GM12865 (cell line): Measurements from ENCODE around the gene DOCK6.

ENCODE experiments used
- DNase-seq: peaks from one replicate; pipeline ENCODE4 v3.0.0; 2010; ENCODE audit warnings: low read depth
- H3K4me3 ChIP-seq: 2 replicates; pipeline ENCODE4 v1.5.1; 2011; ENCODE audit warnings: mild to moderate bottlenecking, low read depth, low read length, control low read depth
- CTCF ChIP-seq: IDR thresholded peaks from 2 replicates; pipeline ENCODE4 v1.5.1; 2011; ENCODE audit warnings: low read length, control low read depth, low read depth, inconsistent platforms; ENCODE audit not compliant: insufficient read depth; ENCODE audit errors: missing control alignments

Gene DOCK6

DNA sequence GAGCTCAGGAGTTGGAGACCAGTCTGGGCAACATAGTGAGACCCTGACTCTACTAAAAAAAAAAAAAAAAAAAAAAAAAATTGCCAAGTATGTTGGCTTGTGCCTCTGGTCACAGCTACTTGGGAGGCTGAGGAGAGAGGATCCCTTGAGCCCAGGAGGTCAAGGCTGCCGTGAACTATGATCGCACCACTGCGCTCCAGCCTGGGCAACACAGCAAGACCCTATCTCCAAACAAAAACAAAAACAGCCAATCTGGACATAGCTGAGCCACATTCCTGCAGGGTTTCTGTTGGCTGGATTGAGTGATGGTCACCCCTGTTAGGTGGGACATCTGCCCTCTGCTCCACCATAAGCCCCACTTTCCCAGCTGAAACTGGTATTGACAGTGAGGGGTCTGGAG lies 36.5 kb downstream of the DOCK6 start:
- H3K4me3 ChIP-seq, result no peak overlapping the region
- no peak for TF ChIP-seq CTCF
- DNase-seq, result no peak

GRCh38 chr19:11225172-11225571 lies 37.2 kb downstream of the DOCK6 start:
- TF ChIP-seq CTCF, result no peak
- no peak overlapping the region for H3K4me3 ChIP-seq
- no peak for DNase-seq

- TF ChIP-seq CTCF, result no peak
- DNase-seq, result no peak
- no peak overlapping the region for H3K4me3 ChIP-seq
These were observed 37.9 kb downstream of the DOCK6 start for GRCh38 chr19:11224429-11224828.

DNA sequence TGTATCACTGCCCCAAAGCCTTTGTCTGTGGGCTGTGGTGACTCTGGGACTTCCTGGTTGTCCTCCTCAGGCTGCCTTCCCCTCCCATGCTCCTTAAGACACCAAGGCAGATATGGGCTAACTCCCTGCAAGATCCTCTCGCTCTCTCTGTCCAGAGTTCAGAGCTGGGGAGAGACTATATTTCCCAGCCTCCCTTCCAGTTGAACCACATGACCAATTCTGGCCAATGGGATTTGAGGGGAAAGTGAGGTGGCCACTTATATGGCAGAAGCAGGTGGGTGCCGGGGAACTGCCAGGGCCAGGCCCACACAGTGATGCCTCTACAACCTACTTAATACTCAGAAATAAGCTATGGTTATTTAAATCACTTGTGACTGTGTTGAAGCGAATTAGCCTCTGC lies 39.1 kb downstream of the DOCK6 start:
- TF ChIP-seq CTCF, result no peak
- no peak for DNase-seq
- H3K4me3 ChIP-seq, result no peak overlapping the region

DNA sequence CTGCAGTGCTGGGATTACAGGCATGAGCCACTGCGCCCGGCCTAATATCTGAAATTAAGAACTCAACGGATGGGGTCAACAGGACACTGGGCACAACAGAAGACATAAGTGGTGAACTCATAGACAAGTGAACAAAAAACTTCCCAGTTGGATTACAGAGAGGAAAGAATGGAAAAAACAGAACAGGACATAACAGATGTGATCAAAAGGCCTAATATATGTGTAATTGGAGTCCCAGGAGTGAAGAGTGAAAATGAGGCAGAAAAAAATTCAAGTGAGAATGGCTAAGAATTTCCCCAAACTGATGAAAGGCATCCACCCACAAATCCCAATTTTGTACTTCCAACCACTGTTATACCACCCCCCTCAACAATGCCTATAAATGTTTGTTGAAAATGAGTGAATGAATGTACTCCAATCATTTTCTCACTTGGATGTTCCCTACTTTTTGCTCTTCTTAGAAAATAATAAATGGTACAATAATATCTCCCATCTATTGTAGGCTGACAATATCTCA lies 41.2 kb downstream of the DOCK6 start:
- TF ChIP-seq CTCF, result no peak
- no peak overlapping the region for H3K4me3 ChIP-seq
- no peak for DNase-seq

DNA sequence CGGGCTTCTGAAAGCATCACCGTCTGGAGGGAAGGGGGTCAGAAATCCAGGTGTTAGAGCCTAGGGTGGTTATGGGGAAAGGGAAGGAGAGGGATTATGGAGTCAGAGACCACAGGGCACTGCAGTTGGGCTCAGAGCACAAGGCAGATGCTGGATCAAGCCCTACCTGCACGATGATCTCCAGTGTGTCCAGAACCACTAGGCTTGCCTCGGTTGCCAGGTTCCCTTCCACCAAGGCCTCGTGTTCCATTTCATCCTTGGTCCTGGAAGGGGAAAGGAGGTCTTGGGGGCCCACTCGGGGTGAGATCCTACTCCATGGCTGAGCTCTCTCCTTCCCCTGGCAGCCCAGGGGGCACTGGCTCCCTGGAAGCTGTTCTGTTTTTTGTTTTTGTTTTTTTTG lies 47.9 kb downstream of the DOCK6 start:
- no peak overlapping the region for H3K4me3 ChIP-seq
- no peak for DNase-seq
- no peak for TF ChIP-seq CTCF

DNA sequence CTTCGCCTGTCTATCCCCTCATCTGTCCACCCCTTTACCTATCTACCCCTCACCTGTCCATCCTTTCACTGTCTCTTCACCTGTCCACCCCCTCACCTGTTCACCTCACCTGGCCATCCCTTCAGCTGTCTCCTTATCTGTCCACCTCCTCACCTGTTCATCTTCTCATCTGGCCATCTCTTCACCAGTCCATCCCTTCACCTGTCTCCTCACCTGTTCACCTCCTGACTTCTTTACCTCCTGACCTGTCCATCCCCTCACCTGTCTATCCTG lies 51.7 kb downstream of the DOCK6 start:
- no peak for DNase-seq
- no peak overlapping the region for H3K4me3 ChIP-seq
- no peak for TF ChIP-seq CTCF
